Ishikawa (cell line): ENCODE results near the gene TP53BP2.

Source experiments
- CREB1 ChIP-seq: IDR thresholded peaks from 2 replicates; pipeline ENCODE4 v1.6.1; 2012; ENCODE audit warnings: low read depth
- EP300 ChIP-seq: IDR thresholded peaks from 2 replicates; pipeline ENCODE4 v1.6.1; 2012; ENCODE audit warnings: borderline replicate concordance
- NFIC ChIP-seq: IDR thresholded peaks from 2 replicates; pipeline ENCODE4 v1.6.1; 2012
- RAD21 ChIP-seq: IDR thresholded peaks from 2 replicates; pipeline ENCODE4 v1.6.1; 2012; ENCODE audit warnings: low read depth
- TAF1 ChIP-seq: IDR thresholded peaks from 2 replicates; pipeline ENCODE4 v1.6.1; 2012; ENCODE audit warnings: low read depth, mild to moderate bottlenecking
- TCF12 ChIP-seq: IDR thresholded peaks from 2 replicates; pipeline ENCODE4 v1.6.1; 2012; ENCODE audit warnings: low read depth
- YY1 ChIP-seq: IDR thresholded peaks from 2 replicates; pipeline ENCODE4 v1.6.1; 2012; ENCODE audit warnings: low read depth
- TF ChIP-seq, protein P1 (sequence below): IDR thresholded peaks from 2 replicates; pipeline ENCODE4 v1.6.1; 2012; ENCODE audit warnings: low read depth, mild to moderate bottlenecking
- TF ChIP-seq, protein P2 (sequence below): IDR thresholded peaks from 2 replicates; pipeline ENCODE4 v1.6.1; 2012
- TF ChIP-seq, protein P3 (sequence below): IDR thresholded peaks from 2 replicates; pipeline ENCODE4 v1.6.1; 2012

GRCh38 chr1:223802602-223803001 is 43.1 kb downstream of the TP53BP2 start:
- TF ChIP-seq NFIC (no peak), CREB1 (no peak), YY1 (no peak), RAD21 (no peak), EP300 (no peak), TCF12 (no peak), TAF1 (no peak)
- TF ChIP-seq, protein P1, sequence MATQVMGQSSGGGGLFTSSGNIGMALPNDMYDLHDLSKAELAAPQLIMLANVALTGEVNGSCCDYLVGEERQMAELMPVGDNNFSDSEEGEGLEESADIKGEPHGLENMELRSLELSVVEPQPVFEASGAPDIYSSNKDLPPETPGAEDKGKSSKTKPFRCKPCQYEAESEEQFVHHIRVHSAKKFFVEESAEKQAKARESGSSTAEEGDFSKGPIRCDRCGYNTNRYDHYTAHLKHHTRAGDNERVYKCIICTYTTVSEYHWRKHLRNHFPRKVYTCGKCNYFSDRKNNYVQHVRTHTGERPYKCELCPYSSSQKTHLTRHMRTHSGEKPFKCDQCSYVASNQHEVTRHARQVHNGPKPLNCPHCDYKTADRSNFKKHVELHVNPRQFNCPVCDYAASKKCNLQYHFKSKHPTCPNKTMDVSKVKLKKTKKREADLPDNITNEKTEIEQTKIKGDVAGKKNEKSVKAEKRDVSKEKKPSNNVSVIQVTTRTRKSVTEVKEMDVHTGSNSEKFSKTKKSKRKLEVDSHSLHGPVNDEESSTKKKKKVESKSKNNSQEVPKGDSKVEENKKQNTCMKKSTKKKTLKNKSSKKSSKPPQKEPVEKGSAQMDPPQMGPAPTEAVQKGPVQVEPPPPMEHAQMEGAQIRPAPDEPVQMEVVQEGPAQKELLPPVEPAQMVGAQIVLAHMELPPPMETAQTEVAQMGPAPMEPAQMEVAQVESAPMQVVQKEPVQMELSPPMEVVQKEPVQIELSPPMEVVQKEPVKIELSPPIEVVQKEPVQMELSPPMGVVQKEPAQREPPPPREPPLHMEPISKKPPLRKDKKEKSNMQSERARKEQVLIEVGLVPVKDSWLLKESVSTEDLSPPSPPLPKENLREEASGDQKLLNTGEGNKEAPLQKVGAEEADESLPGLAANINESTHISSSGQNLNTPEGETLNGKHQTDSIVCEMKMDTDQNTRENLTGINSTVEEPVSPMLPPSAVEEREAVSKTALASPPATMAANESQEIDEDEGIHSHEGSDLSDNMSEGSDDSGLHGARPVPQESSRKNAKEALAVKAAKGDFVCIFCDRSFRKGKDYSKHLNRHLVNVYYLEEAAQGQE: no peak
- TF ChIP-seq, protein P2, sequence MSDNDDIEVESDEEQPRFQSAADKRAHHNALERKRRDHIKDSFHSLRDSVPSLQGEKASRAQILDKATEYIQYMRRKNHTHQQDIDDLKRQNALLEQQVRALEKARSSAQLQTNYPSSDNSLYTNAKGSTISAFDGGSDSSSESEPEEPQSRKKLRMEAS: no peak
- TF ChIP-seq, protein P3, sequence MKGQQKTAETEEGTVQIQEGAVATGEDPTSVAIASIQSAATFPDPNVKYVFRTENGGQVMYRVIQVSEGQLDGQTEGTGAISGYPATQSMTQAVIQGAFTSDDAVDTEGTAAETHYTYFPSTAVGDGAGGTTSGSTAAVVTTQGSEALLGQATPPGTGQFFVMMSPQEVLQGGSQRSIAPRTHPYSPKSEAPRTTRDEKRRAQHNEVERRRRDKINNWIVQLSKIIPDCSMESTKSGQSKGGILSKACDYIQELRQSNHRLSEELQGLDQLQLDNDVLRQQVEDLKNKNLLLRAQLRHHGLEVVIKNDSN: no peak
